ENCODE data around the gene TMEM243. TPM values are rescaled to one million over a fixed set of nuclear protein-coding genes. Genes with fewer than 3 reads are reported as not detected.
A peak's percentile ranks its signal among the peaks of the same experiment; 100 is the strongest.

TMEM243 gene
- total and polyA plus RNA-seq, 2 of the 13 experiments (the other 11 are each of a cell fraction or from before 2014, with no cell fraction given) = 25.1 to 31.2 TPM

DNA sequence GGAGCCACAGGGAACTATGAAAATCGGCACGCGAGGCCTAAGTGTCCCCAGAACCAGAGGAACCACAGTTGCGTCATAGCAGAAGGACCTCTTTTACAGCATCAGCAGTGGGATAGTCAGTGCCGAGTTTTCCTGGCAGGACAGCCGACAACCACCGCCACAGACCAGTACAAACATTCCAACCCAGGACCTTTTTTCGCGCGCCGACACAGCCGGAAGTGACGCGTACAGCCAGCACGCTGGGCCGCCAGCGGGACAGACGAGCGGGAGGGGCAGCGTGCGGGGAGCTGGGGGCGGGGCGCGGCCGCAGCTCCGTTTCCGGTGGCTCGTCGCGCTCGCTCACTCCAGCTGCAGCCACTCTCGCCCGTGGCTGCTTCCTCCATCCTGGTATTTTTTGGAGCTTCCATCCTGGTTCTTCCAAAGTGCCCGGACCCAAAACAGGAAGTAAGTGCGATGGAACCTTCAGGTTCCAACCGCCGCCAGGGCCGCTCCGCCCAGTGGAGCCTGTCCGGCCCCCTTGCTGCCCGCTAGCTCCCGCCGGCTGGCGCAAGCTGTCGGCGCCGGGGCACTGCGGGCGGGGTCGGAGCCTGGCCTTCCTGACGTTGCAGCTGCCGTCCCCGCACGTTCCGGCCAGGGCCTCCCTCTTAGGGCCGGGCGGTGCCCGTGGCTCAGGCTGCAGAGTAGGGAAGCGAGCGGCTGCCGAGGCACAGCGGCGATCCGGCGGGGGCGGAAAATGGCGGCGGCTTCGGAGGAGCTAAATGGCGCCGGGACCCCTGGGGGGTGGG, 67.2 kb downstream of the TMEM243 start, which contains the start of gene DMTF1 (continued):
- TF ChIP-seq ZNF121 (CRISPR knock-in tag; IDR thresholded peaks at IDR 0.05) = peak; percentile 7; the same call in 1 of the 2 replicates
- no peak for TF ChIP-seq FOXJ3 (CRISPR knock-in tag; IDR thresholded peaks at IDR 0.05; ENCODE audit: borderline replicate concordance)
- TF ChIP-seq MIER3 (CRISPR knock-in tag; IDR thresholded peaks at IDR 0.05; ENCODE audit: borderline replicate concordance) = peak; percentile 18
- TF ChIP-seq CC2D1A (CRISPR knock-in tag; IDR thresholded peaks at IDR 0.05) = no peak
- TF ChIP-seq JUN (CRISPR knock-in tag; IDR thresholded peaks at IDR 0.05) = peak; percentile 66; the same call in 1 of the 2 replicates
- TF ChIP-seq, protein P1, sequence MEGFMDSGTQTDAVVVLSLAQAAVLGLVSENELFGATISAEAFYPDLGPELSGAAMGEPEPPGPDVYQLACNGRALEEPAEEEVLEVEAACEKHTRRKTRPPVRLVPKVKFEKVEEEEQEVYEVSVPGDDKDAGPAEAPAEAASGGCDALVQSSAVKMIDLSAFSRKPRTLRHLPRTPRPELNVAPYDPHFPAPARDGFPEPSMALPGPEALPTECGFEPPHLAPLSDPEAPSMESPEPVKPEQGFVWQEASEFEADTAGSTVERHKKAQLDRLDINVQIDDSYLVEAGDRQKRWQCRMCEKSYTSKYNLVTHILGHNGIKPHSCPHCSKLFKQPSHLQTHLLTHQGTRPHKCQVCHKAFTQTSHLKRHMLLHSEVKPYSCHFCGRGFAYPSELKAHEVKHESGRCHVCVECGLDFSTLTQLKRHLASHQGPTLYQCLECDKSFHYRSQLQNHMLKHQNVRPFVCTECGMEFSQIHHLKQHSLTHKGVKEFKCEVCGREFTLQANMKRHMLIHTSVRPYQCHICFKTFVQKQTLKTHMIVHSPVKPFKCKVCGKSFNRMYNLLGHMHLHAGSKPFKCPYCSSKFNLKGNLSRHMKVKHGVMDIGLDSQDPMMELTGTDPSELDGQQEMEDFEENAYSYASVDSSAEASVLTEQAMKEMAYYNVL (CRISPR knock-in tag; IDR thresholded peaks at IDR 0.05; ENCODE audit: borderline replicate concordance) = peak; percentile 61
- peak; percentile 84; the same call in 1 of the 2 replicates for TF ChIP-seq SATB2 (CRISPR knock-in tag; IDR thresholded peaks at IDR 0.05)
- TF ChIP-seq, protein P2, sequence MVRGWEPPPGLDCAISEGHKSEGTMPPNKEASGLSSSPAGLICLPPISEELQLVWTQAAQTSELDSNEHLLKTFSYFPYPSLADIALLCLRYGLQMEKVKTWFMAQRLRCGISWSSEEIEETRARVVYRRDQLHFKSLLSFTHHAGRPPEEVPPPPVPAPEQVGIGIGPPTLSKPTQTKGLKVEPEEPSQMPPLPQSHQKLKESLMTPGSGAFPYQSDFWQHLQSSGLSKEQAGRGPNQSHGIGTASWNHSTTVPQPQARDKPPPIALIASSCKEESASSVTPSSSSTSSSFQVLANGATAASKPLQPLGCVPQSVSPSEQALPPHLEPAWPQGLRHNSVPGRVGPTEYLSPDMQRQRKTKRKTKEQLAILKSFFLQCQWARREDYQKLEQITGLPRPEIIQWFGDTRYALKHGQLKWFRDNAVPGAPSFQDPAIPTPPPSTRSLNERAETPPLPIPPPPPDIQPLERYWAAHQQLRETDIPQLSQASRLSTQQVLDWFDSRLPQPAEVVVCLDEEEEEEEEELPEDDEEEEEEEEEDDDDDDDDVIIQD (CRISPR knock-in tag; IDR thresholded peaks at IDR 0.05; ENCODE audit: low read depth) = no peak
- peak; percentile 84; the same call in 1 of the 2 replicates for TF ChIP-seq ARNTL (CRISPR knock-in tag; IDR thresholded peaks at IDR 0.05)
- TF ChIP-seq RARG (CRISPR knock-in tag; IDR thresholded peaks at IDR 0.05; ENCODE audit: low read depth) = no peak
- TF ChIP-seq ZFP36L1 (CRISPR knock-in tag; IDR thresholded peaks at IDR 0.05) = 0 out of 2 replicates have a peak, but pooled peaks have one; percentile 52
- peak; percentile 41 for TF ChIP-seq ZNF317 (CRISPR knock-in tag; IDR thresholded peaks at IDR 0.05)
- TF ChIP-seq, protein P3, sequence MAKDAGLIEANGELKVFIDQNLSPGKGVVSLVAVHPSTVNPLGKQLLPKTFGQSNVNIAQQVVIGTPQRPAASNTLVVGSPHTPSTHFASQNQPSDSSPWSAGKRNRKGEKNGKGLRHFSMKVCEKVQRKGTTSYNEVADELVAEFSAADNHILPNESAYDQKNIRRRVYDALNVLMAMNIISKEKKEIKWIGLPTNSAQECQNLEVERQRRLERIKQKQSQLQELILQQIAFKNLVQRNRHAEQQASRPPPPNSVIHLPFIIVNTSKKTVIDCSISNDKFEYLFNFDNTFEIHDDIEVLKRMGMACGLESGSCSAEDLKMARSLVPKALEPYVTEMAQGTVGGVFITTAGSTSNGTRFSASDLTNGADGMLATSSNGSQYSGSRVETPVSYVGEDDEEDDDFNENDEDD (CRISPR knock-in tag; IDR thresholded peaks at IDR 0.05; ENCODE audit: borderline replicate concordance) = peak; percentile 97
- TF ChIP-seq, protein P4, sequence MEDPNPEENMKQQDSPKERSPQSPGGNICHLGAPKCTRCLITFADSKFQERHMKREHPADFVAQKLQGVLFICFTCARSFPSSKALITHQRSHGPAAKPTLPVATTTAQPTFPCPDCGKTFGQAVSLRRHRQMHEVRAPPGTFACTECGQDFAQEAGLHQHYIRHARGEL (CRISPR knock-in tag; IDR thresholded peaks at IDR 0.05) = no peak
- peak; percentile 70 for TF ChIP-seq REPIN1 (CRISPR knock-in tag; IDR thresholded peaks at IDR 0.05; ENCODE audit: borderline replicate concordance, low read depth)
- no peak for TF ChIP-seq NAIF1 (CRISPR knock-in tag; IDR thresholded peaks at IDR 0.05; ENCODE audit: borderline replicate concordance)
- TF ChIP-seq, protein P5, sequence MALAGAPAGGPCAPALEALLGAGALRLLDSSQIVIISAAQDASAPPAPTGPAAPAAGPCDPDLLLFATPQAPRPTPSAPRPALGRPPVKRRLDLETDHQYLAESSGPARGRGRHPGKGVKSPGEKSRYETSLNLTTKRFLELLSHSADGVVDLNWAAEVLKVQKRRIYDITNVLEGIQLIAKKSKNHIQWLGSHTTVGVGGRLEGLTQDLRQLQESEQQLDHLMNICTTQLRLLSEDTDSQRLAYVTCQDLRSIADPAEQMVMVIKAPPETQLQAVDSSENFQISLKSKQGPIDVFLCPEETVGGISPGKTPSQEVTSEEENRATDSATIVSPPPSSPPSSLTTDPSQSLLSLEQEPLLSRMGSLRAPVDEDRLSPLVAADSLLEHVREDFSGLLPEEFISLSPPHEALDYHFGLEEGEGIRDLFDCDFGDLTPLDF (CRISPR knock-in tag; IDR thresholded peaks at IDR 0.05) = peak; percentile 97
- TF ChIP-seq MTF1 (CRISPR knock-in tag; IDR thresholded peaks at IDR 0.05) = no peak
- TF ChIP-seq ZNF83 (CRISPR knock-in tag; IDR thresholded peaks at IDR 0.05; ENCODE audit: borderline replicate concordance) = no peak
- peak; percentile 56; the same call in 1 of the 2 replicates for TF ChIP-seq MXD4 (CRISPR knock-in tag; IDR thresholded peaks at IDR 0.05)
- no peak; the same call in none of the 2 replicates for TF ChIP-seq ESRRA (CRISPR knock-in tag; IDR thresholded peaks at IDR 0.05; ENCODE audit: low read depth)
- TF ChIP-seq BRCA1 (CRISPR knock-in tag; IDR thresholded peaks at IDR 0.05) = peak; percentile 25; the same call in 1 of the 2 replicates
- peak; percentile 65 for TF ChIP-seq ZNF331 (CRISPR knock-in tag; IDR thresholded peaks at IDR 0.05)
- TF ChIP-seq ZFP62 (CRISPR knock-in tag; IDR thresholded peaks at IDR 0.05) = no peak
- no peak; the same call in 1 of the 2 replicates for TF ChIP-seq ZNF572 (CRISPR knock-in tag; IDR thresholded peaks at IDR 0.05)
